Amniotic epithelial cell (primary cell): ENCODE results near the gene SPNS3.

Source experiments
- DNase-seq: peaks from one replicate; pipeline ENCODE4 v3.0.0-alpha.2; 2010; ENCODE audit warnings: low read depth

The SPNS3 gene

GRCh38 chr17:4433515-4434031, at the start of gene SPNS3:
SPNS3 (plus strand) TSS chr17:4433940; CDS start chr17:4433968, 28 bp downstream.
- DNase-seq, result no peak

GRCh38 chr17:4386406-4386805, 47.3 kb upstream of the SPNS3 start:
- DNase-seq, result no peak

- DNase-seq, result no peak
These were observed 46.6 kb upstream of the SPNS3 start for GRCh38 chr17:4387137-4387536.

GRCh38 chr17:4389079-4389478, 44.7 kb upstream of the SPNS3 start:
- no peak for DNase-seq

- DNase-seq, result no peak
These were observed 39.9 kb upstream of the SPNS3 start for GRCh38 chr17:4393806-4394205.

- no peak for DNase-seq
These were observed 39.3 kb upstream of the SPNS3 start for GRCh38 chr17:4394208-4395110.

GRCh38 chr17:4395111-4395478, 38.6 kb upstream of the SPNS3 start:
- DNase-seq, result no peak

GRCh38 chr17:4397840-4398239, 35.9 kb upstream of the SPNS3 start:
- no peak for DNase-seq

GRCh38 chr17:4405038-4405669, 28.6 kb upstream of the SPNS3 start:
- no peak for DNase-seq

- no peak for DNase-seq
These were observed 28.0 kb upstream of the SPNS3 start for GRCh38 chr17:4405699-4406098.

GRCh38 chr17:4406386-4406785, 27.4 kb upstream of the SPNS3 start:
- DNase-seq, result no peak

GRCh38 chr17:4407216-4407615, 26.5 kb upstream of the SPNS3 start:
- peak; percentile 63 for DNase-seq

- DNase-seq, result peak; percentile 29
These were observed 25.9 kb upstream of the SPNS3 start for GRCh38 chr17:4407851-4408250.

- DNase-seq, result no peak
These were observed 24.1 kb upstream of the SPNS3 start for GRCh38 chr17:4409659-4410058.

GRCh38 chr17:4411201-4411600, 22.5 kb upstream of the SPNS3 start:
- DNase-seq, result no peak

- peak; percentile 78 for DNase-seq
These were observed 20.6 kb upstream of the SPNS3 start for GRCh38 chr17:4412933-4413831.

- DNase-seq, result no peak
These were observed 16.5 kb upstream of the SPNS3 start for GRCh38 chr17:4417129-4417667.

- DNase-seq, result peak; percentile 71
These were observed 13.0 kb upstream of the SPNS3 start for GRCh38 chr17:4420692-4421131.

- DNase-seq, result no peak
These were observed 10.9 kb upstream of the SPNS3 start for GRCh38 chr17:4422864-4423263.

- no peak for DNase-seq
These were observed 8.3 kb upstream of the SPNS3 start for GRCh38 chr17:4425398-4425797.

- no peak for DNase-seq
These were observed 7.1 kb upstream of the SPNS3 start for GRCh38 chr17:4426499-4427208.
